PC-9 (cell line): ENCODE data around the gene GDF2. TPM values are rescaled to one million over a fixed set of nuclear protein-coding genes. Genes with fewer than 3 reads are reported as not detected.

ENCODE experiments used
- BruUV-seq: library from RNA; stranded (reverse); fragments of 400-500 nt; replicated peaks from 2 replicates; lab custom pipeline; 2021; lab: Mats Ljungman, UMichigan
- CTCF ChIA-PET: fragments of 300-600 bp; sonication (Branson Sonifier 250); formaldehyde crosslinking; loops from one replicate; lab custom pipeline; 2022; ENCODE audit warnings: antibody characterized with exemption; lab: Charles Lee
- POLR2A ChIA-PET: fragments of 300-600 bp; sonication (Branson Sonifier 250); formaldehyde crosslinking; loops from one replicate; lab custom pipeline; 2022; ENCODE audit warnings: antibody characterized with exemption; ENCODE audit not compliant: unreplicated experiment; lab: Charles Lee
- DNase-seq, 2 experiments: peaks; one replicate each; pipeline versions ENCODE4 v3.0.0 to v3.0.0-alpha.2; 2015 to 2022; ENCODE audit warnings: mixed read lengths in 1 of 2
- H2AFZ ChIP-seq: fragments of 200-600 bp; sonication (generic); 2 replicates; pipeline ENCODE4 v1.8.1; 2017; ENCODE audit warnings: antibody characterized with exemption
- H3F3A ChIP-seq: fragments of 200-600 bp; sonication (generic); 2 replicates; pipeline ENCODE4 v1.8.1; 2017; ENCODE audit warnings: antibody characterized with exemption, mild to moderate bottlenecking, low read depth; ENCODE audit not compliant: insufficient read depth
- H3K27ac ChIP-seq: fragments of 200-600 bp; sonication (generic); 2 replicates; pipeline ENCODE4 v1.6.1; 2016; ENCODE audit warnings: mixed run types
- H3K27me3 ChIP-seq: fragments of 200-600 bp; sonication (generic); 2 replicates; pipeline ENCODE4 v1.6.1; 2016; ENCODE audit warnings: low read depth, mixed run types; ENCODE audit not compliant: insufficient read depth
- H3K36me3 ChIP-seq: fragments of 200-600 bp; sonication (generic); 2 replicates; pipeline ENCODE4 v1.6.1; 2016; ENCODE audit warnings: low read depth, mixed run types
- H3K4me1 ChIP-seq: fragments of 200-600 bp; sonication (generic); replicated peaks from 2 replicates; pipeline ENCODE4 v1.6.1; 2016; ENCODE audit warnings: mixed run types; ENCODE audit not compliant: insufficient read depth
- H3K4me2 ChIP-seq: fragments of 200-600 bp; sonication (generic); 2 replicates; pipeline ENCODE4 v1.6.1; 2017; ENCODE audit warnings: mixed run types
- H3K4me3 ChIP-seq: fragments of 200-600 bp; sonication (generic); 2 replicates; pipeline ENCODE4 v1.6.1; 2016; ENCODE audit warnings: mixed run types
- H3K79me2 ChIP-seq: fragments of 200-600 bp; sonication (generic); 2 replicates; pipeline ENCODE4 v1.6.1; 2017; ENCODE audit warnings: low read depth, mixed run types
- H3K9me2 ChIP-seq: fragments of 200-600 bp; sonication (generic); 2 replicates; pipeline ENCODE4 v1.8.1; 2017; ENCODE audit warnings: mild to moderate bottlenecking; ENCODE audit not compliant: insufficient read depth
- H3K9me3 ChIP-seq: fragments of 200-600 bp; sonication (generic); 2 replicates; pipeline ENCODE4 v1.8.1; 2016; ENCODE audit warnings: low read depth; ENCODE audit not compliant: insufficient read depth
- H4K20me1 ChIP-seq: fragments of 200-600 bp; sonication (generic); 2 replicates; pipeline ENCODE4 v1.8.1; 2017; ENCODE audit not compliant: insufficient read depth
- CTCF ChIP-seq: fragments of 200-600 bp; sonication (generic); conservative IDR thresholded peaks from 2 replicates; pipeline ENCODE4 v1.6.1; 2017; ENCODE audit warnings: mixed run types, antibody characterized with exemption, mild to moderate bottlenecking, moderate library complexity
- EZH2 ChIP-seq: fragments of 200-600 bp; sonication (generic); IDR thresholded peaks from 2 replicates; pipeline ENCODE4 v1.8.0; 2017; ENCODE audit warnings: antibody characterized with exemption, low read depth
- intact Hi-C: fragments of 100-400 bp; cut with micrococcal nuclease; formaldehyde crosslinking; loops from one replicate; pipeline ENCODE4 v1.10.0; 2022; ENCODE audit not compliant: unreplicated experiment
- total RNA-seq: library from RNA; stranded (reverse); gene quantifications from 2 replicates; pipeline ENCODE4 v1.2.3, GENCODE V29; 2021

Gene GDF2
- total RNA-seq, 1 experiment from 2014 or later = not detected

GRCh38 chr10:47289921-47290320, 32.3 kb upstream of the GDF2 start:
- no peak overlapping the region for H3K4me2 ChIP-seq
- intact Hi-C loops = no loop called here
- peaks cover 22% of the 10 kb centered on the region for H3K27me3 ChIP-seq
- H3K4me3 ChIP-seq = no peak overlapping the region
- H3K9me3 ChIP-seq = no peaks in the 10 kb centered on the region
- DNase-seq = no peak
- no TSS peak for BruUV-seq
- no peak overlapping the region for H3K27ac ChIP-seq
- H3F3A ChIP-seq = no peaks in the 10 kb centered on the region
- H3K4me1 ChIP-seq = no peaks in the 10 kb centered on the region
- no peaks in the 10 kb centered on the region for H4K20me1 ChIP-seq
- POLR2A ChIA-PET = no interaction called here
- H3K36me3 ChIP-seq = no peaks in the 10 kb centered on the region
- no peaks in the 10 kb centered on the region for H3K9me2 ChIP-seq
- no peaks in the 10 kb centered on the region for H3K79me2 ChIP-seq
- CTCF ChIA-PET = no interaction called here
- H2AFZ ChIP-seq = no peak overlapping the region
- TF ChIP-seq EZH2 (no peak), CTCF (no peak)

DNA sequence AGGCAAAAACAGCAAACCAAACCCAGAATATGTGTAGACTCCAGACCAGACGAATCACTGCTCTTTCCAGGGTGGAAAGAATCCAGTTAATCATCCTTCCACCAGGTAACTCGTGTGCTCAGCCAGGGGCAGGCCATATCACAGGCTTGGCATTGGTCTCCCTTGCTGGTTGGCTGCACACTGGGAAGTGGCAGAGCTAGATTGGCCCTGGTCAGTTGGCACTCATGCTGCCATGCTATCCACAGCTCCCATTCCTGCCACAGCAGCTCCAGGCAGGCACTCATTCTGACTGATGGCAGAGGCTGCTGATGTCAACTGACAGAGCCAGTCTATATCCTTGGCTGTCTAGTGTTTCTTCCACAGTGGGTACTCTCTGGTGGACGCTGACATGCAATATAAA, 31.9 kb upstream of the GDF2 start:
- Histone ChIP-seq H3K4me2 (no peak overlapping the region), H3K27ac (no peak overlapping the region), H2AFZ (no peak overlapping the region), H3K9me3 (no peaks in the 10 kb centered on the region), H3F3A (no peaks in the 10 kb centered on the region), H3K9me2 (no peaks in the 10 kb centered on the region), H4K20me1 (no peaks in the 10 kb centered on the region), H3K36me3 (no peaks in the 10 kb centered on the region), H3K4me3 (no peak overlapping the region), H3K27me3 (peaks cover 23% of the 10 kb centered on the region), H3K4me1 (no peaks in the 10 kb centered on the region), H3K79me2 (no peaks in the 10 kb centered on the region)
- ChIA-PET POLR2A (no interaction called here), CTCF (no interaction called here)
- DNase-seq = no peak
- BruUV-seq = no TSS peak
- TF ChIP-seq EZH2 = no peak
- TF ChIP-seq CTCF = no peak
- intact Hi-C loops = no loop called here

DNA sequence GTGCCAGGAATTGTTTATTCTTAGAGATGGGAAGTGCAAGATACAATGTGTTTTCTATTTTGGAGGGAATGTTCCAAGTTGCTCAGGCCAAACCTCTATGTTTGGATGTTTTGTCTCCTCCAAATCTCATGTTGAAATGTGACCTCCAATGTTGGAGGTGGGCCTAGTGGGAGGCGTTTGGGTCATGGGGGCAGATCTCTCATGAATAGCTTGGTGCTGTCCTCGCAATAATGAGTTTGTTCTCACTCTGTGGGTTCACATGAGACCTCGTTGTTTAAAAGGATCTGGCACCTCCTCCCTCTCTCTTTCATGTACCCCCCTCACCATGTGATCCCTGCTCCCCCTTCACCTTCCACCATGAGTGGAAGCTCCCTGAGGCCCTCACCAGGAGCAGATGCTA, 30.6 kb upstream of the GDF2 start:
- intact Hi-C loops = no loop called here
- Histone ChIP-seq H3K27ac (no peak overlapping the region), H3K4me1 (no peaks in the 10 kb centered on the region), H3K4me3 (no peak overlapping the region), H3K9me3 (no peaks in the 10 kb centered on the region), H3K9me2 (no peaks in the 10 kb centered on the region), H2AFZ (no peak overlapping the region), H4K20me1 (no peaks in the 10 kb centered on the region), H3K4me2 (no peak overlapping the region), H3K27me3 (peaks cover 18% of the 10 kb centered on the region), H3K79me2 (no peaks in the 10 kb centered on the region), H3K36me3 (no peaks in the 10 kb centered on the region), H3F3A (no peaks in the 10 kb centered on the region)
- POLR2A ChIA-PET = no interaction called here
- TF ChIP-seq CTCF = no peak
- TF ChIP-seq EZH2 = no peak
- BruUV-seq = no TSS peak
- CTCF ChIA-PET = interaction anchor here (0.5 to 1.0 kb wide), 2 partner anchors 149 to 244 kb away, joined by 3 to 6 read pairs; no protein-coding TSS in a partner anchor
- DNase-seq = no peak
